Prostate gland (tissue), 2 donors: Measurements from ENCODE around the gene TARS1. TPM values are rescaled to one million over a fixed set of nuclear protein-coding genes. Genes with fewer than 3 reads are reported as not detected.

Experiments used
- DNase-seq: peaks from one replicate; pipeline ENCODE4 v3.0.0-alpha.2; 2019; ENCODE audit warnings: low spot score
- H3K27ac ChIP-seq, 2 donors: fragments of 200-600 bp; sonication (generic); 2 replicates each; pipeline ENCODE4 v1.5.1; 2017 to 2019
- H3K27me3 ChIP-seq: fragments of 200-600 bp; sonication (generic); replicated peaks from 2 replicates; pipeline ENCODE4 v1.5.1; 2019; ENCODE audit not compliant: insufficient read depth
- H3K36me3 ChIP-seq, 2 donors: fragments of 200-600 bp; sonication (generic); 1 replicate in 1 of 2; 2 replicates in 1 of 2; pipeline versions ENCODE4 v1.5.1 to v1.8.1; 2017 to 2019
- H3K4me1 ChIP-seq: fragments of 200-600 bp; sonication (generic); replicated peaks from 2 replicates; pipeline ENCODE4 v1.5.1; 2019
- H3K4me3 ChIP-seq, 2 donors: fragments of 200-600 bp; sonication (generic); 2 replicates each; pipeline ENCODE4 v1.5.1; 2017 to 2019
- H3K9me3 ChIP-seq: fragments of 200-600 bp; sonication (generic); 2 replicates; pipeline ENCODE4 v1.5.1; 2017
- POLR2A ChIP-seq: fragments of 450-650 bp; IDR thresholded peaks from one replicate; pipeline ENCODE4 v1.6.1; 2016; ENCODE audit warnings: antibody characterized with exemption, mild to moderate bottlenecking
- POLR2AphosphoS5 ChIP-seq: sonication (generic); formaldehyde crosslinking; IDR thresholded peaks from one replicate; pipeline ENCODE4 v1.6.1; 2017; ENCODE audit warnings: antibody characterized with exemption
- WGBS: methylation state at CpG from one replicate; pipeline ENCODE4 v1.1.5; 2018; 5-methylcytosine and 5-hydroxymethylcytosine counted together
- intact Hi-C: fragments of 100-400 bp; cut with DNase I; formaldehyde crosslinking; loops from one replicate; pipeline ENCODE4 v1.14.2; 2022
- total RNA-seq, 2 donors: library from RNA; depleted of rRNA; stranded (reverse); fragments of >200 nt; gene quantifications; one replicate each; pipeline ENCODE4 v1.1.0, GENCODE V29; 2016
- TF ChIP-seq, protein P1 (sequence below), 4 experiments: fragments of 200-600 bp in 2 of 4; fragments of 450-650 bp in 2 of 4; sonication (generic) in 2 of 4; IDR thresholded peaks; 1 replicate in 3 of 4; 2 replicates in 1 of 4; pipeline ENCODE4 v1.5.1; 2016 to 2019; ENCODE audit warnings: antibody characterized with exemption in 4 of 4, mild to moderate bottlenecking in 2 of 4, moderate library complexity in 2 of 4

TARS1 gene
- total RNA-seq, 2 donors from 2014 or later = 27.4 to 65.9 TPM

DNA sequence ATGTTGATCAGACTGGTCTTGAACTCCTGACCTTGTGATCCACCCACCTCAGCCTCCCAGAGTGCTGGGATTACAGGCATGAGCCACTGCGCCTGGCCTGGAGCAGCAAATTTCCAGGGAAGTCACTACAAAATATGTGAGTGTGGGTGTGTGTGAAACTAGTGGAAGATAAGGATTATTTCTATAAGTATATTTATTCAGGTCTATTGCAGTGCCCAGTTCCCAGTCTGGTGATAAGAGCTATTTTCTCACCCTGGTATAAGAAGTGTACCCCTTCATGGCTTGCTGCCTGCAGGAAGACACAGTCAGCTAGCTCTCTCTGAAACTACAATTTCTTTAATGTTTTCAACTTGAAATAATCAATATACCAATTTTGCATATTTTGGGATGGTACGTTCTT, 37.1 kb downstream of the TARS1 start:
- no peaks in the 10 kb centered on the region for H3K36me3 ChIP-seq
- DNase-seq = no peak
- 98% methylated on average over 2 of the region's 2 CpGs for WGBS
- no peak overlapping the region for H3K27ac ChIP-seq
- H3K4me1 ChIP-seq = no peaks in the 10 kb centered on the region
- intact Hi-C loops = loop anchor here (10.0 kb wide), 1 partner anchor 457 kb away; the partner anchor contains the start of gene RXFP3
- no peak for TF ChIP-seq POLR2AphosphoS5
- no peak for TF ChIP-seq POLR2A
- TF ChIP-seq, protein P1, sequence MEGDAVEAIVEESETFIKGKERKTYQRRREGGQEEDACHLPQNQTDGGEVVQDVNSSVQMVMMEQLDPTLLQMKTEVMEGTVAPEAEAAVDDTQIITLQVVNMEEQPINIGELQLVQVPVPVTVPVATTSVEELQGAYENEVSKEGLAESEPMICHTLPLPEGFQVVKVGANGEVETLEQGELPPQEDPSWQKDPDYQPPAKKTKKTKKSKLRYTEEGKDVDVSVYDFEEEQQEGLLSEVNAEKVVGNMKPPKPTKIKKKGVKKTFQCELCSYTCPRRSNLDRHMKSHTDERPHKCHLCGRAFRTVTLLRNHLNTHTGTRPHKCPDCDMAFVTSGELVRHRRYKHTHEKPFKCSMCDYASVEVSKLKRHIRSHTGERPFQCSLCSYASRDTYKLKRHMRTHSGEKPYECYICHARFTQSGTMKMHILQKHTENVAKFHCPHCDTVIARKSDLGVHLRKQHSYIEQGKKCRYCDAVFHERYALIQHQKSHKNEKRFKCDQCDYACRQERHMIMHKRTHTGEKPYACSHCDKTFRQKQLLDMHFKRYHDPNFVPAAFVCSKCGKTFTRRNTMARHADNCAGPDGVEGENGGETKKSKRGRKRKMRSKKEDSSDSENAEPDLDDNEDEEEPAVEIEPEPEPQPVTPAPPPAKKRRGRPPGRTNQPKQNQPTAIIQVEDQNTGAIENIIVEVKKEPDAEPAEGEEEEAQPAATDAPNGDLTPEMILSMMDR (IDR thresholded peaks at IDR 0.05) = no peak
- no peaks in the 10 kb centered on the region for H3K9me3 ChIP-seq
- no peak overlapping the region for H3K4me3 ChIP-seq
- no peaks in the 10 kb centered on the region for H3K27me3 ChIP-seq

DNA sequence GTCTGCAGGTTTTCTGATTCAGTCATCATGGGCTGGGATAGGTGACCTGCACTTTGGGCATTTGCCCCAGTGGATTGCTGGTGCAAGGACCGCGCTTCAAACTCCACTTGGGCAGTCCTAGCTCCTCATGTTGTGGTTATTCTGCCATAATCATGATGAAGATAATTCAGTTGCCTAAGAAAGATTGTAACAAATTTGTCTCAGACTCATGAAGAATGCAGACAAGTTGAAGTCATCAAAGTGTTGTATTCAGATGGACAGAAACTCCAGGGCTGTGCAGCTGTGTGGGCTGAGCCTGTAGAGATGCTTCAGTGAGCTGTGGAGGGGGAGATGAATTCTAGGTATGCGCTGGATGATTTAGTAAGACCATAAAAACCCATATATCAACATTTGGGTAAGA, 38.5 kb downstream of the TARS1 start:
- no peak overlapping the region for H3K27ac ChIP-seq
- no peak for TF ChIP-seq POLR2AphosphoS5
- TF ChIP-seq, protein P1 (IDR thresholded peaks at IDR 0.05) = no peak
- no peak for TF ChIP-seq POLR2A
- H3K9me3 ChIP-seq = no peaks in the 10 kb centered on the region
- H3K27me3 ChIP-seq = no peaks in the 10 kb centered on the region
- no peak overlapping the region for H3K4me3 ChIP-seq
- no peaks in the 10 kb centered on the region for H3K36me3 ChIP-seq
- no peaks in the 10 kb centered on the region for H3K4me1 ChIP-seq
- intact Hi-C loops = loop anchor here (10.0 kb wide), 1 partner anchor 455 kb away; the partner anchor contains the start of gene RXFP3
- DNase-seq = no peak
- WGBS = 98% methylated on average over 3 of the region's 3 CpGs

- DNase-seq = no peak
- Histone ChIP-seq H3K27me3 (no peaks in the 10 kb centered on the region), H3K36me3 (no peaks in the 10 kb centered on the region), H3K9me3 (no peaks in the 10 kb centered on the region), H3K27ac (no peak overlapping the region), H3K4me3 (no peak overlapping the region), H3K4me1 (no peaks in the 10 kb centered on the region)
- 100% methylated on average over 1 of the region's 2 CpGs for WGBS
- intact Hi-C loops = no loop called here
- TF ChIP-seq POLR2A (no peak), POLR2AphosphoS5 (no peak)
- TF ChIP-seq, protein P1 (IDR thresholded peaks at IDR 0.05) = no peak
Observed at GRCh38 chr5:33480876-33481275, 40.1 kb downstream of the TARS1 start.

- H3K9me3 ChIP-seq = no peaks in the 10 kb centered on the region
- TF ChIP-seq, protein P1 (IDR thresholded peaks at IDR 0.05) = no peak
- no peak overlapping the region for H3K27ac ChIP-seq
- DNase-seq = no peak
- no peaks in the 10 kb centered on the region for H3K36me3 ChIP-seq
- WGBS = 89% methylated on average over 7 of the region's 7 CpGs
- H3K4me1 ChIP-seq = no peaks in the 10 kb centered on the region
- H3K4me3 ChIP-seq = no peak overlapping the region
- H3K27me3 ChIP-seq = no peaks in the 10 kb centered on the region
- intact Hi-C loops = no loop called here
Observed at GRCh38 chr5:33482335-33482734, 41.6 kb downstream of the TARS1 start.

- intact Hi-C loops = no loop called here
- no peaks in the 10 kb centered on the region for H3K36me3 ChIP-seq
- no peaks in the 10 kb centered on the region for H3K9me3 ChIP-seq
- 27% methylated on average over 3 of the region's 3 CpGs for WGBS
- H3K4me1 ChIP-seq = no peaks in the 10 kb centered on the region
- H3K27me3 ChIP-seq = no peaks in the 10 kb centered on the region
- H3K27ac ChIP-seq = no peak overlapping the region
- no peak overlapping the region for H3K4me3 ChIP-seq
- no peak for DNase-seq
- peak; percentile 35 for TF ChIP-seq POLR2AphosphoS5
- TF ChIP-seq, protein P1 (IDR thresholded peaks at IDR 0.05) = no peak
Observed at GRCh38 chr5:33487236-33487635, 46.5 kb downstream of the TARS1 start.
